Activated CD8-positive, alpha-beta T cell treated with anti-CD3 and anti-CD28 coated beads for 36 hours (primary cell): Measurements from ENCODE around the gene MOBP. TPM values are rescaled to one million over a fixed set of nuclear protein-coding genes. Genes with fewer than 3 reads are reported as not detected.
"Not testable (repeated sequence)": the region's sequence is repeated elsewhere in the genome, so short reads cannot be mapped to it uniquely, and the experiment has no call there.

ENCODE experiments used
- ATAC-seq: fragments of 200-7000 bp; cut with Tn5 transposase; one replicate; pipeline ENCODE4 v1.10.0; 2021; ENCODE audit warnings: mild to moderate bottlenecking, moderate library complexity
- CTCF ChIA-PET: fragments of 350-600 bp; sonication (Branson Sonifier 250); formaldehyde crosslinking; loops from one replicate; lab custom pipeline; 2021; ENCODE audit warnings: antibody characterized with exemption; lab: Charles Lee
- POLR2A ChIA-PET: fragments of 350-600 bp; sonication (Branson Sonifier 250); formaldehyde crosslinking; loops from one replicate; lab custom pipeline; 2021; ENCODE audit warnings: antibody characterized with exemption; lab: Charles Lee
- DNase-seq: peaks from one replicate; pipeline ENCODE4 v3.0.0-alpha.2; 2020
- H3K27ac Mint-ChIP-seq: one replicate; pipeline ENCODE4 v1.8.0; 2021; ENCODE audit warnings: mild to moderate bottlenecking, mixed read lengths
- H3K27me3 Mint-ChIP-seq: one replicate; pipeline ENCODE4 v1.8.0; 2021; ENCODE audit warnings: mixed read lengths
- H3K36me3 Mint-ChIP-seq: one replicate; pipeline ENCODE4 v1.8.0; 2021; ENCODE audit warnings: low read depth, mixed read lengths
- H3K4me1 Mint-ChIP-seq: one replicate; pipeline ENCODE4 v1.8.0; 2021; ENCODE audit warnings: low read depth, mixed read lengths
- H3K4me3 Mint-ChIP-seq: one replicate; pipeline ENCODE4 v1.8.0; 2021; ENCODE audit warnings: mild to moderate bottlenecking, moderate library complexity, mixed read lengths
- H3K9me3 Mint-ChIP-seq: one replicate; pipeline ENCODE4 v1.8.0; 2021; ENCODE audit warnings: mixed read lengths
- CTCF ChIP-seq: fragments of 200-600 bp; IDR thresholded peaks from one replicate; pipeline ENCODE4 v1.8.0; 2022; ENCODE audit warnings: antibody characterized with exemption, mild to moderate bottlenecking
- intact Hi-C: fragments of 100-400 bp; cut with micrococcal nuclease; formaldehyde crosslinking; loops from one replicate; pipeline ENCODE4 v1.10.0; 2022
- total RNA-seq, 2 experiments: library from RNA; stranded (reverse); gene quantifications; one replicate each; pipeline ENCODE4 v1.2.3, GENCODE V29; 2021

The MOBP gene
- total RNA-seq, 2 experiments from 2014 or later = not detected

GRCh38 chr3:39448506-39449233 lies 18.8 kb upstream of the MOBP start:
- Mint-ChIP-seq H3K27ac (no peak overlapping the region), H3K36me3 (no peaks in the 10 kb centered on the region), H3K4me1 (no peaks in the 10 kb centered on the region), H3K9me3 (no peaks in the 10 kb centered on the region), H3K4me3 (no peak overlapping the region), H3K27me3 (peaks cover 3% of the 10 kb centered on the region)
- CTCF ChIA-PET = interaction anchor here (1.1 to 4.5 kb wide), 6 partner anchors 9 to 730 kb away, joined by 3 to 56 read pairs (median 6); no protein-coding TSS in a partner anchor
- intact Hi-C loops = loop anchor here (2.0 kb wide), 1 partner anchor 50 kb away; no protein-coding TSS in a partner anchor
- DNase-seq (no peak), ATAC-seq (no peak)
- no peak for TF ChIP-seq CTCF
- POLR2A ChIA-PET = interaction anchor here (0.6 to 1.0 kb wide), 2 partner anchors 34 to 1049 kb away, joined by 3 to 4 read pairs; no protein-coding TSS in a partner anchor

- Mint-ChIP-seq H3K27ac (no peak overlapping the region), H3K9me3 (no peaks in the 10 kb centered on the region), H3K27me3 (peaks cover 9% of the 10 kb centered on the region), H3K4me1 (no peaks in the 10 kb centered on the region), H3K36me3 (no peaks in the 10 kb centered on the region), H3K4me3 (no peak overlapping the region)
- no peak for DNase-seq
- no peak for TF ChIP-seq CTCF
- ChIA-PET POLR2A (interaction anchor here (0.9 kb wide), 1 partner anchor 41 kb away, joined by 3 read pairs; no protein-coding TSS in a partner anchor), CTCF (interaction anchor here (1.0 kb wide), 1 partner anchor 48 kb away, joined by 3 read pairs; no protein-coding TSS in a partner anchor)
- ATAC-seq = no peak
- intact Hi-C loops = loop anchor here (2.0 kb wide), 1 partner anchor 49 kb away; no protein-coding TSS in a partner anchor
These were observed 17.7 kb upstream of the MOBP start for GRCh38 chr3:39449796-39450195.

- intact Hi-C loops = no loop called here
- Mint-ChIP-seq H3K9me3 (no peaks in the 10 kb centered on the region), H3K36me3 (no peaks in the 10 kb centered on the region), H3K27me3 (peaks cover 13% of the 10 kb centered on the region), H3K27ac (no peak overlapping the region), H3K4me1 (no peaks in the 10 kb centered on the region), H3K4me3 (no peak overlapping the region)
- no peak for TF ChIP-seq CTCF
- no peak for DNase-seq
- ChIA-PET CTCF (no interaction called here), POLR2A (no interaction called here)
- no peak for ATAC-seq
These were observed 14.3 kb upstream of the MOBP start for GRCh38 chr3:39453134-39453533.

- not testable (repeated sequence) for ATAC-seq, H3K4me1 Mint-ChIP-seq, H3K9me3 Mint-ChIP-seq
These were observed 13.6 kb upstream of the MOBP start for GRCh38 chr3:39453872-39454271.

GRCh38 chr3:39454591-39455217 lies 12.8 kb upstream of the MOBP start:
- no peak for TF ChIP-seq CTCF
- Mint-ChIP-seq H3K27ac (no peak overlapping the region), H3K9me3 (no peaks in the 10 kb centered on the region), H3K36me3 (no peaks in the 10 kb centered on the region), H3K27me3 (peaks cover 13% of the 10 kb centered on the region), H3K4me3 (no peak overlapping the region), H3K4me1 (no peaks in the 10 kb centered on the region)
- ChIA-PET POLR2A (interaction anchor here (0.6 to 0.8 kb wide), 3 partner anchors 8 to 42 kb away, joined by 3 to 4 read pairs (median 3); no protein-coding TSS in a partner anchor), CTCF (interaction anchor here (1.2 to 1.8 kb wide), 2 partner anchors 11 to 16 kb away, joined by 3 to 4 read pairs; no protein-coding TSS in a partner anchor)
- no peak for DNase-seq
- intact Hi-C loops = no loop called here
- ATAC-seq = no peak

More at GRCh38 chr3:39453872-39454271, 13.6 kb upstream of the MOBP start:
- DNase-seq, intact Hi-C loops, H3K36me3 Mint-ChIP-seq, H3K27ac Mint-ChIP-seq, H3K4me3 Mint-ChIP-seq, POLR2A ChIA-PET: not testable (repeated sequence)
- peaks cover 13% of the 10 kb centered on the region for H3K27me3 Mint-ChIP-seq
- CTCF ChIA-PET = interaction anchor here (1.8 kb wide), 1 partner anchor 17 kb away, joined by 4 read pairs; no protein-coding TSS in a partner anchor
